Measurements from ENCODE around the gene TENT5C.
"Not testable (repeated sequence)": the region's sequence is repeated elsewhere in the genome, so short reads cannot be mapped to it uniquely, and the experiment has no call there.

The TENT5C gene
- total RNA-seq: 0.05 to 4.0 (median 0.45) reads per million in 17 experiments

DNA sequence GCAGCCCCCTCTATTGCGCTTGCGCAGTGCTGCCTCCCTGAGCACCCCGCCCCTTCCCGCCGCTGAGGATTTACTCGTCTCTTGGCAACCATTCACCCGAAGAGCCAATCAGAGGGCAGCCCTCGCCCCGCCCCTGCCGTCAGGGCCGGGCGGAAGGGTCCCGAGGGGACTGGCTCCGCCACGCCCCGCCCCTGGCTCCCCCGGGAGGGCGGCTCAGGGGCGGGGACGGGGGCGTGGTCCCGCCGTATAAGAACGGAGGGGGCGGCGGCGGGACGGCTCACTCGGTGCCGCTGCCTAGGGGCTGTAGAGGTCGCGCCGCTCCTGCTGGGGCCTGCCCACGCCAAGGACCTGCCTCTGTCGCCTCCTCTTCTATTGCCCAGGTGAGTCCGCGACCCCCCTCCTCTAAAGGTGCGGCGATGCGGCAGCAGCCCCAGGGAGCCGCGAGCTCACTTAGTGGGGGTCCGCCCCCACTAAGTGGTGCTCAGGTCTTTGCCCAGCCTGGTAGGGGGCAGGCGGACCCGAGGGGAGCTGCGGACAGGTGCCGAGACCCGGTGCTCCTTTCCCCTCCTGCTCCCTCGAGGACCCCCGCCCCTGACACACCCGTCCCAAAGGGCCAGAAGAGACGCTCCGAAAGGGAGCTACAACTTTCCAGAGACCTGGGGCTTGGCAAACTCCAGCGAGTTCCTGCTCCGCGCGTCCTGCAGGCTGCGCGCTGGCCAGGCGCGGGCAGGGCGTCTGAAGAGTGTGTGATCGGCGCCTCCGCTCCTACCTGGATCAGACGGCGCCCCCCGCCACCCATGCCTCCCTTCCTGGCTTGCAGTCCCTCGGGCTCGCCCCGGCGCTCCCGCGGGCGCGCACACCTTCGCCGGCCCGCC, at the start of gene TENT5C:
TSS of gene TENT5C (plus strand) at position 275 of the 875 bp plus-strand sequence. CDS start 16,821 bp downstream, outside the sequence.
- peak; percentile 97 to 99 (median 98) for DNase-seq

DNA sequence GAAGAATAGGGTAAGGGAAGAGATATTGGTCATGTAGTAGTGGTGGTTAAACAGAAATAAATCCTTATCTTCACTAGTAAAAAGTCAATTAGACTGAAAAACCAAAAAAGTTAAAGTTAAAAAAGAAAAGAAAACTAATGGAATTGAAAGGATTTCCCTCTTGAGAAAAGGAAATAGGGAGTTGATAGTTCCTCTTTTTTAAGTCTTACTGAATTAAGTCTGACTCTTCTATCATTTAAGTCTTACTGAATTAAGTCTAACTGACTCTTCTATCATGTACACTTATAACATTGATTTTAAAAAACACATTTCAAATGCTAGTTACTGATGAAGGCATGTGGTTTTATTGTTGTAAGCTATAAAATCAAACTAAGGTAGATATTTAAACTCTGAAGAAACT, 49.5 kb upstream of the TENT5C start:
- DNase-seq: peak in 2 of 4 experiments; percentile 16 to 24

DNA sequence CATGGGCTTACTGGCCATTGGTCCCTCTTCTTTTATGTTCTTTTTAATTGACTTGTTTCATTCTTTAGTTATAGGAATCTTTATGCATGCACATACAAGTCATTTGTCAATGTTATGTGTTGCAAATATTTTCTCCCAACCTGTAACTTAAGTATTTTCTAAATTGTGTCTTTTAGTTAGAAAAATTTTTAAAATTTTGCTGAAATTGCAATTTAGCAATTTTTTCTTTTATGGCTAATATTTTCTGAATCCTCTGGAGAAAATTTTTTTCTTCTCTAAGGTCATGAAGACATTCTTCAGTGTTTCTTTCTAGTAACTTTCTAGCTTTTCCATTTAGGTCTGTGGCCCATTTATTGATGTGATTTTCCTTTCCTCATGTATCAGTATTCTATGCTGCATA, 48.9 kb upstream of the TENT5C start:
- no peak for DNase-seq

DNA sequence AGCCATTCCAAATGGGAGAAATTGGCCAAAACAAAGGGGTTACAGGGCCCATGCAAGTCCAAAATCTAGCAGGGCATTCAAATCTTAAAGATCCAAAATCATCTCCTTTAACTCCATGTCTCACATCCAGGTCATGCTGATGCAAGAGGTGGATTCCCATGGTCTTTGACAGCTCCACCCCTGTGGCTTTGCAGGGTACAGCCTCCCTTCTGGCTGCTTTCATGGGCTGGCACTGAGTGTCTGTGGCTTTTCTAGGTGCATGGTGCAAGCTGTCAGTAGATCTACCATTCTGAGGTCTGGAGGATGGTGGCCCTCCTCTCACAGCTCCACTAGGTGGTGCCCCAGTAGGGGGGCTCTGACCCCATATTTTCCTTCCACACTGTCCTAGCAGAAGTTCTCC, 47.4 kb upstream of the TENT5C start:
- not testable (repeated sequence) for DNase-seq

DNA sequence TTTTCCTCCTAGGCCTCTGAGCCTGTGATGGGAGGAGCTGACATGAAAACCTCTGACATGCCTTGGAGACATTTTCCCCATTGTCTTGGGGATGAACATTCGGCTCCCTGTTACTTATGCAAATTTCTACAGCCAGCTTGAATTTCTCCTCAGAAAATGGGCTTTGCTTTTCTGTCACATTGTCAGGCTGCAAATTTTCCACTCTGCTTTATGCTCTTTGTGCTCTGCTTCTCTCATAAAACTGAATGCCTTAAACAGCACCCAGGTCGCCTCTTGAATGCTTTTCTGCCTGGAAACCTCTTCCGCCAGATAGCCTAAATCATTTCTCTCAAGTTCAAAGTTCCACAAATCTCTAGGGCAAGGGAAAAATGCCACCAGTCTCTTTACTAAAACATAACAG, 46.7 kb upstream of the TENT5C start:
- no peak for DNase-seq

DNA sequence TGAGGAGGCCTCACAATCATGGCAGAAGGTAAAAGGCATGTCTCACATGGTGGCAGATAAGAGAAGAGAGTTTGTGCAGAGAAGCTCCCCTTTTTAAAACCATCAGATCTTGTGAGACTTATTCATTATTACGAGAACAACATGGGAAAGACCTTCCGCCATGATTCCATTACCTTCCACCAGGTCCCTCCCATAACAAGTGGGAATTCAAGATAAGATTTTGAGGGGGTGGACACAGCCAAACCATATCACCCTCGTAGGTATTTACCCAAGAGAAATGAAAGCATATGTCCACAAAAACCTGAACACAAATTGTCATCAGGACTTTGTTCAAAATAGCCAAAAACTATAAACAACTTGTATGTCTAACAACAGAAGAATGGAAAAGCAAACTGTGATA, 45.9 kb upstream of the TENT5C start:
- no peak for DNase-seq

DNA sequence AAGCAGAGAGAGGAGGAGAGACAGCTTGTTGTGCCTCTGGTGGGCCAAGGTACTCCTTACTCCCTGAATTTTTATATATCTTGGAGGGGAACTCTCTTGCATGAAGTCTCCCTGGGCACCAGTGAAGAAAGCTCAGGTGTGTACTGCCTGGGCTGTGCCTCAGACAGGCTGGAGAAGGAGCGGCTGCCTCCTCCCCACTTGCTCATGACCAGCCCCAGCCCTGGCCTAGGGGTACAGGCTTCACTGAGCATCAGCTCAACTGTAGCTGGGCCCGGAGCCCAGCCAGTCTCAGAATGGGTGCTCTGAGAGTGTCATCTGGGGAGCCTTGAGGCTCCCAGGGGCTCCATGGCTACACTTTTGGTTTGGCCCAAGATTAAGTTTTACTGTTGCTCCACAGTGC, 44.8 kb upstream of the TENT5C start:
- no peak for DNase-seq

DNA sequence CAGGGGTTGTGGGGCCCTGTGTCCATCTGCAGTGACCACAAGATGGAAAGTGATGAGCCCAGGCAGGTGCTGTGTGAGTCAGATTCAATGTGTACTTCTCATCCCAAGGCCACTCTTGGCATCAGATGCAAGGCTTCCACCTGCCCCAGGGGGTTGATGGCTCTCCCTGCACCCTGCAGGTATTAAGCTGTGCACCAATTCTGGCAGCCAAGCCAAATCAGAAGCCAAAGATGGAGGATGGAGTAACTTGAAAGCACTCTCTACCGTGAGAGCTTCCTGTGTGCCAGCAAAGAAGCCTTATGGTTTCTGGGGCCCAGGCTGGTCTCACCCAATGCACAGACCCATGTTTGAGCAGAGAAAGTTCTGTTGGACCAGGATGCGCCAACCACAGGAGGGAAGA, 44.3 kb upstream of the TENT5C start:
- no peak for DNase-seq

DNA sequence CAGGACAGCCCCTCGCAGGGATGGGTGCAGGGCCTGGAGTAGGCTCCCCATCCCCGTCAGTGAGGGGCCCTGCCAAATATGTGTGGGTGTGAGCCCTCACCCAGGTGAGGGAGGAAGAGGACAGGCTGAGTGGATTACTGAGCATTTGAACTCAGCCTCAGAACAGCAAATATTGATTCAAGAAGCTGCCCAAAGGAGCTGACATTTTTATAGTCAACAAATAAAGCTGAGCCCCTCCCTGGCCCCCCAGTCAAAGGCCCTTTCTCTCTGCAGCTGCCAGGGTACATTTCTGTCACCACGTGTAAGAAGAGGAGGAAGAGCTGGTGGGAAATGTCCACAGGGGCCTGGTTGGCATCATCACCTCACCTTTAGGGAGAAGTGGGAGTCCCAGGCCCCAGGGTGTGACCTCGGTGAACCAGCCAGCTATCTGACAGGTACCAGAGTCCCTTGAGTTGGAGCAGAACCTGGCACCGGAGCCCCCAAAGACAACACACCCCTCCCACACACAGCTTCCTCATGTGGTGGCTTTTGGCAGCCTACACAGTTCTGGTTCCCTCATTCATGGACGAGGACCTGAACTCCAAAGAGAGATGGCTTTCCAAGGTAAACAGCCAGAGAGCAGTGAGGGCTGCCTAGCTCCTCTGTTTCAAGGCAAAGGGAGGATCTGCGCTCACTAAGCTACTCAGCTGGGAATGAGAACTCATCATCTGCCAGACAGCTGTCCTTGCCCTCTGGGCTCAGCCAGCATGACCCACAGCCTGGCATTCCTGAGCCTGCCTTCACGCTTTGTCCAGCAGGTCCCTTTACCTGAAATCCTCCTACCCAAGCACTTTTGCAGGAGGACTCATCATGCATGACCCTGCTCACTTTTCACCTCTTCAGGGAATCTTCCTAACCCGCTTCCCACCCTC, 43.0 kb upstream of the TENT5C start:
- DNase-seq: peak in 2 of 4 experiments; percentile 19 to 20

DNA sequence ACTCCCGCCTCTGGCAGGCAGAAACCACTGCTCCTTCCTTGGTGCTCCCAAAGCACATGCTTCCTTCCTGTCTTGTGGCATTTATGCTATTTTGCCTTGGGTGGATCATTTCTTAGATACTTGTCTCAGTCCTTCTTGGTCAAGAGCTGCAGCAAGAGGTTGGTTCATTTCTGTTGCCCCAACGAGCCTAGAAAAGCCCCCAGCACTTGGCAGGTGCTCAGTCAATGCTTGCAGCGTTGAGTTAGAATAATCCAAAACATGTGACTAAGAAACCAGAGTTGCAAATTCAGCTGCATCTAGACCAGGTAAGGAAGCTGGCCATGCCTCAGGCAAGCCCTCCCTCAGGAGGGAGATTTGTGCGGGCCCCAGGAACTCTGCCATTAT, 42.4 kb upstream of the TENT5C start:
- no peak for DNase-seq

DNA sequence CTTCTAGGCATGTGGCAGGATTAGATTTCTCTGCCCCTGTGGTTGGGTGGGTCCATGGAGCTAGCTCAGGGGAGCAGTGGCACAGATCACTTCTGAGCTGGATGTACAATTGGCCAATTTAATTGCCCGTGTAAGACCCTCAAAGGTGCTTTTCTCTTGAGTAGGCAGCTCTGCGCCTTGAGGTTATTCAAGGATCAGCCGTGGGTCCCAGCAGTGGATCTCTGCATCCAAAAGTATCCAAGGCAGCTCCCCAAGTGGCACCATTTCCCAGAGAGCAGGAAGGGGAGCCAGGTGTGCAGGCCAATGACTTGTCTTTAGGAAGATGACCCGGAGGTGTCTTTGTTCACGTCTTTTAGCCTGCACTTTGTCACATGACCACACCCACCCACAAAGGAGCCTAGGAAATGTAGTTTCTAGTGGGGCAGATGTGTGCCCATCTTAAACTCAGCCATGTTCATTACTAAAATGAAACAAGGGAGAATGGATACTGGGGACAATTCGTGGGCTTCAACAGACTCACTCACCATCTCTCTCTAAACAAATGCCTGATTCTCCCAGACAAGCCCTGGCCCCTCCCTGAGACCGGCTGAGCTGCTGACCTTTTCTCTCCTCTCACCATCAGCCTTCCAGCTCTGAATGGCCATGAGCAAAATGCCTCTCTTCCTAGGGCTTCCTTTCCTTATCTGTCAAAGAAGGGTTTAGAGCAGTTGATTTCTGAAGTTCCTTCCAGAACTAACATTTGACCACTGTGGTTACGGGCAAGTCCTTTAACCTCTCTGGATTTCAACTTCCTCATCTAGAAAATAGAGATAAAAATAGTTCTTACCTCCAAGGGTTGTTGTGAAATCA, 41.4 kb upstream of the TENT5C start:
- peak in 2 of 4 experiments; percentile 8 to 24 for DNase-seq

DNA sequence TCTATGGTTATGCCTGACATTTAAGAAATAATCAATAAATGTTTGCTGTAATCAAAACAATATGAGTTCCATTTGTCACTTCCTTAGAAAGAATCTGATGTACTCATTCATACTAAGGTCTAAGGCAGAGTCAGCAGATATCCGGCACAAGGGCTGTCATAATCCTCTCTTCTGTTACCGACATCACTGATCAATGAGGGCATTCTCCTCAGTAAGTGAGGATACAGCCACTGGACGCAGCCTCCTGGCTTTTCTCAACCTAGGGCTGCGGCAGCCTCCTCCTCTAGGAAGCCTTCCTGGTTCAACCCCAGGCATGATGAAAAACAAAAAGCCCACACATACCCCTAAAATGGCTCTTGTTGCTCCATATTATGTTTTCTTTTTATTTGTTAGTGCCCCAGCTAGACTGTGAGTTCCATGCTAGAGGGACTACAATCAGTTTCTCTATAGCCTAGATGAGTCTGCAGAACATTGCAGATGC, 40.7 kb upstream of the TENT5C start:
- no peak for DNase-seq

DNA sequence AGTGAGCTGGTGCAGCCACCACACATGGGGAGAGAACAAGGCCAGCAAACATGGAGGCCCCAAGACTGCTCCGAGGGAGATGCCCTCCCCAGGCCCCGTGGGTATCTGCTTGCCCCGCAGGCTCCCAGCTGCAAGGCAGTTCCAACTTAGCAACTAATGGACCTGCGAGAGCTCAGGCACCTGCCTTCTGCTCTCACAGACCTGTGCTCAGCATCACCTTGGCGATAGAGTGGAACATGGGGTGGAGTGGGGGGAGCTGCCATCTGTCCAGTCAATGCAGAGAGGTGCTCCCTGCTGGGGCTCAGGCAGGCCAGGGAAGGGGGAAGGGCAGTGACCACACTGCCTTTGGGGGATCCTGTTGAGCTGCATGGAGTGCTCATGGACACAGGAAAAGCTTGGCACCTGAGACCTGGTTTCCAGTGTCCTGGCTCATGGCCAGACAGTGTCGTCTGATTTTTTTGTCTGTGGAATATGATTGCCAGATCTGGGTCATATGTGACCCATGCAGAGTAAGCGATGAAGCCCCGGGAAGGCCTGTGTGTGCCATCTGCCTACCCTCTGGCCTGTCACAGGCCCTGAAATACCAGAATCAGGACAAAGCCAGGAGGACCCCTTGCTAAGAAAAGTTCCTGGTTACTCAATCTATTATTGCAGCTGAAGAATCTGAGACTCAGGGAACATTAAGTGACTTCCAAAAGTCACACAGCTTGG, 39.9 kb upstream of the TENT5C start:
- DNase-seq: no peak

DNA sequence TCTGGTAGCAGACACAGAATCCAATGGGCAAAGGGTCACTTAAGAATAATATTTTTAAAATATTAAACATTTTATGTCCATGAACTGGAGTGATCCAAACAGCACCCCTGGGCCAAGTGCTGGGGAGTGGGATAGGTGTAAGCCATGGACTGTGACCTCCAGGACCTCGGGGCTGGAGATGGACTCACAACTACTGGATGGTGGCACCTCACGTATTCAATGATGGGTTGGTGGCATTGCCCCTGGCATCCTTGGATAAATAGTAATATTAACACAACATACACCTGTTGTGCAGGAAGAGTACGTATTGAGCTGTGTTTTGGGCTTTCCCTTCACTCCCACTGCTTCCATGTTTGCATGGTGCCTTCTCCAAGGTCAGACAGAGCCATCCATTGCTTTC, 39.3 kb upstream of the TENT5C start:
- DNase-seq: no peak

DNA sequence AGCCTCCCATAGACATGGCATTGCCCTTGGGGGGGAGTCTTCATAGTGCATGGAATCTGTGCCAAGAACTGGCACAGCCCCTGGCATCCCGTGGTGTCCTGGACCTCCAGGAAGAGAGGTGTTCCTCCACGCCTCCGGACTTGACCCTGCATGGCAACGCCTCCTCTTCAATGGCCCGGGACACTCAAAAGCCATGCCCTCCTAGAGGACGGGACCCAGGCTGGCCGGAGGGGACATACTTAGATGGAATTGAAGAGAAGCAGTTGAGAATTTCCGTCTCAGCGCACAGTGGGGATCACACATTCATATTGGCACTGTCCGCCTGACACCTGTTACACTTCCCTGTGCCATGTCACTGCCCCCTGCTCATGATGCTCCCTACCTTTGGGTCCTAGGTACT, 38.4 kb upstream of the TENT5C start:
- no peak for DNase-seq

DNA sequence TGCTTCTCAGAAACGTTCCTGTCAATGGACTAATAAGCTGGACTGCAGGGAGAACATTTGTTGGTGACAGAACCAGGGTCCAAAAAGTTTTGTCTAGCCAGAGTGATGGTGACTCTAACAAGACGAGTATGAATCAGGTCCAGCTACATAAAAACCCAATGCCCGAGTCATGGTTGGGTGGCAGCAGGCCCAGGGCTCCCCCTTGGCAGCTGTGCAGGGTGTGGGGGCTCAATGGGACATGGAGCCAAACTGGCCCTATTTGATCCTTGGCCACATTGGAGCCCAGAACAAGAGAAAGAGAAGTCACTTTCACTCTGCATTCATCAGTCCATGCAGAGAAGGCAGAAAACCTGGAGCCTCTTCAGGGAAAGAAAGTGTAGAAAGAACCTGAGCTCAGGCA, 37.9 kb upstream of the TENT5C start:
- no peak for DNase-seq

DNA sequence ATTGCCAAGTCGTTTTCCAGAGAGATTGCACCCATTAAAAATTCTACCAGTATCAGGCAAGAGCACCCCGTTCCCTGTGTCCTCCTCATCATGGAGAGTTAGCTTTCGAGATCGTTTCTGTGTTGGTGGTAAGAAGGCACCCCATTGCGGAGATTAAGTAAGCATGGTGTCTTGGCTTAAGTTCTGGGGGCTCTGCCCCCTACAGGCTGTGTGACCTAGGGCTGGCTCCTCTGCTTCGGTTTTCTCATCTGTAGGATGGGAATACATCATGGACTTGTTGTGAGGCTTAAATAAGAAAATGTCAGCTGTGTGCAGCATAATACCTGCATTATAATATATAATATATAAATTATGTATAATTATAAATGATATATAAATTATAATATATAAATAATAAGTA, 36.8 kb upstream of the TENT5C start:
- no peak for DNase-seq

DNA sequence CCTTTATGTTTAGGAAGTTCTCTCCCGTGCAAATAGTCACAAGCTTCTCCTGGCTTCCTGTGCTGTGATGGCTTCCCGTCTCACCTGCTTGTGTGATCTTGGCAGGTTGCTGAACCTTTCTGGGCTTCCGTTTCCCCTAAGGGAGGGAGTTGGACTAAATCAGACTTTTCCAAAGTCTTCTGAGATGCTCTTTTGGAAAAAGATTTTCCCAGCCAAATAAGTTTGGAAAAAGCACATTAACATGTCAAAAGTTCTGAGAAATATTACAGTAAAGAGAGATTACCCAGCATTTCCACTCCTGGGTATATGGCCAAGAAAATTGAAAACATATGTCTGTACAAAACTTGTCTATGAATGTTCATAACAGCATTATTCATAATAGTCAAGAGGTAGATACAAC, 36.0 kb upstream of the TENT5C start:
- DNase-seq: no peak

DNA sequence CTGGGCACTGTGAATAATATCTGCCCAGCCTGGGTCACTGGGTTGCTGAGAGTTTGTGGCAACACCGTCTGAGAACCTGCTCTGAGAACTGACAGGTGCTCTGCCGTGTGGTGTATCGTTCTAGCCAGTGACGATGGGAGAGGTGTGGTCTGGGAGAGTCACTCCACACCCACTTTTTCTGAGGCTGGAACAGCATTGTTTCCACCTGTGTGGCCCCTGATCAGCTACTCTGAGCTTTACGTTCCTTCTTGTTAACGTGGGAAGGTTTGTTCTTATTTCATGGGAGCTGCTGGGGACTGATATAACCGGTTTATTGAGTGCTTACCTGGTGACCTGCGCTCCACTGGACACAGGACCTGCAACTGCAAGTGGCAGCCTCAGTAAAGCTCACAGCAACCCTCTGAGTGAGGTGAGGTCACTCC, 34.8 kb upstream of the TENT5C start:
- no peak for DNase-seq

DNA sequence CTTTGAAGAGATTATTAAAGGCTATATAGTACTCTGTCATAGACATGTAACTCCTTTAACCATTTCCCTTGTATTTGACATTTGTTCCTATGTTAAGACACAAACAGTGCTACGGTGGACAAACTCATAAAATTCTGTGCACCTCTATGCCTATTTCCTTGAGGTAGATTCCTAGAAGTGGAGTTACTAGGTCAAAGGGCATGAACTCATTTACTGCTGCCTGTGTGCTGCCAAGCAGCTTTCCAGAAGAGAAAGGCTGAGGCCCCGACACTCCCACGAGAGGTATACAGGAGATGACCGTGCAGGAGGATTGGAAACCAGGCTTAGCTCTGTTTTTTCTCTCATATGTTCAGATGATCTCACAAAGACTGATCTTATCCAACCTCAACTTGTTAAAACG, 34.4 kb upstream of the TENT5C start:
- no peak for DNase-seq

DNA sequence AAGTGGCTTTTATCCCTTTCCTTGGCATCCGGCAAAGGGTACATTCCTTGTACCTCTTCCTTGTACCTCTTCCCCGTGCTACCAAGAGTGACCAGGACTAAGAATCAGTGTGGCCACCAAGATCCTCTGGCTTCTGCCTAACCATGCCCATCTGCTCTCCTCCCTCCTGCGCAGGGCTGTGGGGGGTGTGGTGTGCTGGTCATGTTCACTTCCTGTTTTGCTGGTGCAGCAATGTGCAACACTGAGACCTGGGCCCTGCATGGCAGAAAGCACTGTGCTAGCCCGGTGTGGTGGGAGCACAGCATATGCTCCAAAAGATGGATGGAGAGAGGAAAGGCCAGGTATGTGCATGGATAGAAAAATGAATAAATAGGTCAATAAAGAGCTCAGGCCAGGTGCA, 33.3 kb upstream of the TENT5C start:
- peak; percentile 54 to 73 (median 59) for DNase-seq

All from suppressor macrophage (primary cell).